Epithelial cell of proximal tubule (primary cell): Measurements from ENCODE around the gene COQ4. TPM values are rescaled to one million over a fixed set of nuclear protein-coding genes. Genes with fewer than 3 reads are reported as not detected.

Experiments
- DNase-seq: peaks from one replicate; pipeline ENCODE4 v3.0.0-alpha.2; 2011; ENCODE audit warnings: low read depth
- H3K4me3 ChIP-seq: 2 replicates; pipeline ENCODE4 v1.5.1; 2011; ENCODE audit warnings: low read depth, mild to moderate bottlenecking, low read length
- CTCF ChIP-seq: conservative IDR thresholded peaks from 2 replicates; pipeline ENCODE4 v1.5.1; 2012; ENCODE audit warnings: low read depth, mild to moderate bottlenecking, low read length
- total RNA-seq: library from RNA; depleted of rRNA; stranded (reverse); fragments of >200 nt; gene quantifications from 2 replicates; pipeline ENCODE4 v1.2.3, GENCODE V29; 2015

COQ4 gene
- total RNA-seq, 1 donor from 2014 or later, result 68.8 TPM

GRCh38 chr9:128370752-128371629, 48.4 kb downstream of the COQ4 start, which contains the start of gene URM1:
Gene URM1 (plus strand): TSS chr9:128371374. CDS start chr9:128371381, 7 bp downstream.
- no peak for DNase-seq
- H3K4me3 ChIP-seq, result peak within 1 kb of the TSS; percentile 93
- peak; percentile 28 for TF ChIP-seq CTCF

GRCh38 chr9:128371630-128372117, 49.0 kb downstream of the COQ4 start:
- TF ChIP-seq CTCF, result no peak
- H3K4me3 ChIP-seq, result peak overlapping the region; percentile 93
- no peak for DNase-seq

- TF ChIP-seq CTCF, result no peak
- DNase-seq, result no peak
- peak overlapping the region; percentile 93 for H3K4me3 ChIP-seq
Measured at GRCh38 chr9:128372188-128372641, 49.6 kb downstream of the COQ4 start.

GRCh38 chr9:128372784-128373183, 50.1 kb downstream of the COQ4 start:
- no peak for TF ChIP-seq CTCF
- DNase-seq, result no peak
- H3K4me3 ChIP-seq, result peak overlapping the region; percentile 93

GRCh38 chr9:128374221-128374675, 51.6 kb downstream of the COQ4 start:
- DNase-seq, result no peak
- H3K4me3 ChIP-seq, result no peak overlapping the region
- TF ChIP-seq CTCF, result no peak

- no peak for DNase-seq
- no peak for TF ChIP-seq CTCF
- H3K4me3 ChIP-seq, result no peak overlapping the region
Measured at GRCh38 chr9:128375865-128376264, 53.2 kb downstream of the COQ4 start.

GRCh38 chr9:128382261-128382660, 59.6 kb downstream of the COQ4 start:
- no peak overlapping the region for H3K4me3 ChIP-seq
- TF ChIP-seq CTCF, result no peak
- DNase-seq, result no peak
